CD4-positive, alpha-beta T cell (primary cell): ENCODE data around the gene OR10C1. TPM values are rescaled to one million over a fixed set of nuclear protein-coding genes. Genes with fewer than 3 reads are reported as not detected.

ENCODE experiments used
- ATAC-seq: fragments of 200-7000 bp; cut with Tn5 transposase; one replicate; pipeline ENCODE4 v1.10.0; 2022; ENCODE audit warnings: mild to moderate bottlenecking; ENCODE audit not compliant: poor library complexity
- CTCF ChIA-PET: fragments of 350-600 bp; sonication (Branson Sonifier 250); formaldehyde crosslinking; loops from one replicate; lab custom pipeline; 2021; ENCODE audit warnings: antibody characterized with exemption, inconsistent platforms; lab: Charles Lee
- POLR2A ChIA-PET: fragments of 350-600 bp; sonication (Branson Sonifier 250); formaldehyde crosslinking; loops from one replicate; lab custom pipeline; 2021; ENCODE audit warnings: antibody characterized with exemption, inconsistent platforms; lab: Charles Lee
- DNase-seq, 14 experiments: peaks; one replicate each; pipeline ENCODE4 v3.0.0-alpha.2; 2013 to 2020; ENCODE audit warnings: mixed read lengths in 2 of 14
- H3K27ac ChIP-seq, 2 donors: one replicate each; pipeline versions ENCODE4 v1.5.1 to v1.7.0; 2013; ENCODE audit warnings: low read length in 2 of 2, low read depth in 1 of 2, mild to moderate bottlenecking in 1 of 2
- H3K27me3 ChIP-seq, 2 experiments: 1 replicate in 1 of 2; 2 replicates in 1 of 2; pipeline versions ENCODE4 v1.6.1 to v1.7.0; 2013; ENCODE audit warnings: low read length in 2 of 2, control low read depth in 1 of 2, mild to moderate bottlenecking in 1 of 2, moderate library complexity in 1 of 2; ENCODE audit not compliant: insufficient read depth in 2 of 2, control insufficient read depth in 1 of 2
- H3K36me3 ChIP-seq: one replicate; pipeline ENCODE4 v1.6.1; 2013; ENCODE audit warnings: low read length, control low read depth; ENCODE audit not compliant: insufficient read depth
- H3K4me1 ChIP-seq: one replicate; pipeline ENCODE4 v1.6.1; 2013; ENCODE audit warnings: low read length, control low read depth; ENCODE audit not compliant: insufficient read depth
- H3K4me3 ChIP-seq: one replicate; pipeline ENCODE4 v1.5.1; 2013; ENCODE audit warnings: mild to moderate bottlenecking, low read length, moderate library complexity
- H3K9me3 ChIP-seq, 2 experiments: 1 replicate in 1 of 2; 2 replicates in 1 of 2; pipeline versions ENCODE4 v1.6.1 to v1.7.0; 2013; ENCODE audit warnings: low read length in 2 of 2, mild to moderate bottlenecking in 2 of 2, control low read depth in 1 of 2, moderate library complexity in 1 of 2; ENCODE audit not compliant: control insufficient read depth in 1 of 2, insufficient read depth in 1 of 2
- H3K27ac Mint-ChIP-seq: one replicate; pipeline ENCODE4 v1.8.0; 2020; ENCODE audit warnings: mixed read lengths
- H3K27me3 Mint-ChIP-seq: one replicate; pipeline ENCODE4 v1.8.0; 2021; ENCODE audit warnings: mixed read lengths
- H3K36me3 Mint-ChIP-seq: one replicate; pipeline ENCODE4 v1.8.0; 2021; ENCODE audit warnings: low read depth, mixed read lengths
- H3K4me1 Mint-ChIP-seq: one replicate; pipeline ENCODE4 v1.8.0; 2021; ENCODE audit warnings: low read depth, mixed read lengths
- H3K4me3 Mint-ChIP-seq: one replicate; pipeline ENCODE4 v1.8.0; 2020; ENCODE audit warnings: mild to moderate bottlenecking, mixed read lengths
- H3K9me3 Mint-ChIP-seq: one replicate; pipeline ENCODE4 v1.8.0; 2020; ENCODE audit warnings: mixed read lengths
- CTCF ChIP-seq: fragments of 200-600 bp; IDR thresholded peaks from one replicate; pipeline ENCODE4 v1.8.0; 2022; ENCODE audit warnings: antibody characterized with exemption, mild to moderate bottlenecking
- intact Hi-C, 2 experiments: fragments of 100-400 bp; cut with DNase I in 1 of 2; cut with micrococcal nuclease in 1 of 2; formaldehyde crosslinking; loops; one replicate each; pipeline versions ENCODE4 v1.15.1 to v1.9.0; 2023 to 2025; cut with DNase I, micrococcal nuclease
- total RNA-seq, 174 experiments: library from RNA in 2 of 174; stranded (reverse) in 2 of 174; gene quantifications; one replicate each; pipeline ENCODE4 v1.2.3 and lab custom pipeline; 2021 to 2026

OR10C1 gene
- total RNA-seq, 2 experiments from 2014 or later = not detected

- CTCF ChIA-PET = no interaction called here
- TF ChIP-seq CTCF = no peak
- intact Hi-C loops = no loop called here
- DNase-seq = no peak
- Mint-ChIP-seq H3K9me3 (peaks cover 2% of the 10 kb centered on the region), H3K27me3 (peaks cover 56% of the 10 kb centered on the region), H3K27ac (no peak overlapping the region), H3K4me3 (no peak overlapping the region), H3K4me1 (no peaks in the 10 kb centered on the region), H3K36me3 (no peaks in the 10 kb centered on the region)
- no peak overlapping the region for H3K4me3 ChIP-seq
- peaks cover 10 to 13% of the 10 kb centered on the region in 2 experiments for H3K27me3 ChIP-seq
- H3K27ac ChIP-seq = no peak overlapping the region
- no peaks in the 10 kb centered on the region for H3K9me3 ChIP-seq
- H3K4me1 ChIP-seq = no peaks in the 10 kb centered on the region
- POLR2A ChIA-PET = no interaction called here
- H3K36me3 ChIP-seq = no peaks in the 10 kb centered on the region
- ATAC-seq = no peak
These were observed 48.0 kb downstream of the OR10C1 start for GRCh38 chr6:29487131-29487530.

GRCh38 chr6:29487660-29488059, 48.6 kb downstream of the OR10C1 start, which contains the start of gene MAS1L:
MAS1L (minus strand) TSS chr6:29487956; CDS start chr6:29487902, 54 bp downstream.
- Histone ChIP-seq H3K4me3 (no peak within 1 kb of the TSS), H3K27me3 (peaks cover 10 to 13% of the 10 kb centered on the region in 2 experiments), H3K4me1 (no peaks in the 10 kb centered on the region), H3K27ac (no peak within 1 kb of the TSS), H3K9me3 (no peaks in the 10 kb centered on the region), H3K36me3 (no peaks in the 10 kb centered on the region)
- H3K4me1 Mint-ChIP-seq = no peaks in the 10 kb centered on the region
- ATAC-seq (no peak), DNase-seq (no peak)
- peaks cover 53% of the 10 kb centered on the region for H3K27me3 Mint-ChIP-seq
- ChIA-PET CTCF (no interaction called here), POLR2A (no interaction called here)
- H3K36me3 Mint-ChIP-seq = no peaks in the 10 kb centered on the region
- no peaks in the 10 kb centered on the region for H3K9me3 Mint-ChIP-seq
- intact Hi-C loops = no loop called here
- no peak for TF ChIP-seq CTCF
- no peak within 1 kb of the TSS for H3K27ac Mint-ChIP-seq
- H3K4me3 Mint-ChIP-seq = no peak within 1 kb of the TSS

- ATAC-seq (no peak), DNase-seq (no peak)
- no peaks in the 10 kb centered on the region for H3K36me3 ChIP-seq
- Mint-ChIP-seq H3K36me3 (no peaks in the 10 kb centered on the region), H3K27ac (no peak overlapping the region), H3K4me1 (no peaks in the 10 kb centered on the region), H3K27me3 (peaks cover 49% of the 10 kb centered on the region), H3K9me3 (no peaks in the 10 kb centered on the region), H3K4me3 (no peak overlapping the region)
- H3K4me3 ChIP-seq = no peak overlapping the region
- no peak for TF ChIP-seq CTCF
- peaks cover 10 to 13% of the 10 kb centered on the region in 2 experiments for H3K27me3 ChIP-seq
- H3K4me1 ChIP-seq = no peaks in the 10 kb centered on the region
- intact Hi-C loops = no loop called here
- H3K9me3 ChIP-seq = no peaks in the 10 kb centered on the region
- H3K27ac ChIP-seq = no peak overlapping the region
- ChIA-PET POLR2A (no interaction called here), CTCF (no interaction called here)
These were observed 49.8 kb downstream of the OR10C1 start for GRCh38 chr6:29488874-29489273.
